Epithelial cell of proximal tubule (primary cell): Measurements from ENCODE around the gene KIF6. TPM values are rescaled to one million over a fixed set of nuclear protein-coding genes. Genes with fewer than 3 reads are reported as not detected.

Experiments
- DNase-seq: peaks from one replicate; pipeline ENCODE4 v3.0.0-alpha.2; 2011; ENCODE audit warnings: low read depth
- H3K4me3 ChIP-seq: 2 replicates; pipeline ENCODE4 v1.5.1; 2011; ENCODE audit warnings: low read depth, mild to moderate bottlenecking, low read length
- CTCF ChIP-seq: conservative IDR thresholded peaks from 2 replicates; pipeline ENCODE4 v1.5.1; 2012; ENCODE audit warnings: low read depth, mild to moderate bottlenecking, low read length
- total RNA-seq: library from RNA; depleted of rRNA; stranded (reverse); fragments of >200 nt; gene quantifications from 2 replicates; pipeline ENCODE4 v1.2.3, GENCODE V29; 2015

Gene KIF6
- total RNA-seq, 1 donor from 2014 or later: 0.69 TPM

GRCh38 chr6:39470506-39470905 lies 254.7 kb downstream of the KIF6 start:
- no peak for TF ChIP-seq CTCF
- no peak for DNase-seq
- no peak overlapping the region for H3K4me3 ChIP-seq

- no peak overlapping the region for H3K4me3 ChIP-seq
- no peak for TF ChIP-seq CTCF
- no peak for DNase-seq
Observed at GRCh38 chr6:39468385-39468784, 256.8 kb downstream of the KIF6 start.

GRCh38 chr6:39466631-39467030 lies 258.6 kb downstream of the KIF6 start:
- no peak for TF ChIP-seq CTCF
- H3K4me3 ChIP-seq: no peak overlapping the region
- DNase-seq: no peak

- DNase-seq: no peak
- TF ChIP-seq CTCF: no peak
- H3K4me3 ChIP-seq: no peak overlapping the region
Observed at GRCh38 chr6:39465539-39465938, 259.7 kb downstream of the KIF6 start.

- DNase-seq: no peak
- TF ChIP-seq CTCF: no peak
- H3K4me3 ChIP-seq: no peak overlapping the region
Observed at GRCh38 chr6:39464067-39464466, 261.1 kb downstream of the KIF6 start.

- no peak for DNase-seq
- no peak overlapping the region for H3K4me3 ChIP-seq
- TF ChIP-seq CTCF: no peak
Observed at GRCh38 chr6:39453956-39454524, 271.2 kb downstream of the KIF6 start.

- DNase-seq: peak; percentile 32
- H3K4me3 ChIP-seq: no peak overlapping the region
- no peak for TF ChIP-seq CTCF
Observed at GRCh38 chr6:39453241-39453640, 272.0 kb downstream of the KIF6 start.
